GM18858 (cell line): ENCODE results near the gene CADM1.

Experiments used
- ATAC-seq: cut with Tn5 transposase; IDR thresholded peaks from one replicate; pipeline ENCODE4 v1.9.1; 2021; ENCODE audit not compliant: unreplicated experiment

The CADM1 gene

DNA sequence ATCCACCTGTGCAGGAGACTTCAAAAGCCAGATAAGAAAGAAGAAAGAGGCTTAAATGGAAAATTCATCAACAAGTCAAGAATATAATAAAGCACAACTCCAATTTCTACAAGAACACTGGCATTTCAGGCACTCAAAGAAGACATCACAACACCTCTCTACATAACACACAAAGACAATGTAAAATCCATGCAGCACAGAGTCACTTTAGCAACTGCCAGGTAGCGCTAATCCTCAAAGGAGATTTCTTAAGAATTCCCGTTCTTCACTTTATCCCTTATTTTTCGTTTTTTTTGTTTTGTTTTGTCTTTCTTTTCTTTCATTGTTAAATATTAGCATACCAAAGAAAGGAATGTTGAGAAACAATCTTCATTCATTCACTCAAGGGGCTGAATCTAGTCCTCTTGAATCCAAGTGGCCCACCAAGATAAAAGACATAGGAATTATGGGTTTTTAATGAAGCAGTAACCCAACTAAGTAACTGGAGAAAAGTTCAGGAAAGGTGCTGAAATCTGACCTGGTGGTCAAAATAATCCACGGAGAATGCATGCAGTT, 95.0 kb downstream of the CADM1 start:
- ATAC-seq, result no peak

DNA sequence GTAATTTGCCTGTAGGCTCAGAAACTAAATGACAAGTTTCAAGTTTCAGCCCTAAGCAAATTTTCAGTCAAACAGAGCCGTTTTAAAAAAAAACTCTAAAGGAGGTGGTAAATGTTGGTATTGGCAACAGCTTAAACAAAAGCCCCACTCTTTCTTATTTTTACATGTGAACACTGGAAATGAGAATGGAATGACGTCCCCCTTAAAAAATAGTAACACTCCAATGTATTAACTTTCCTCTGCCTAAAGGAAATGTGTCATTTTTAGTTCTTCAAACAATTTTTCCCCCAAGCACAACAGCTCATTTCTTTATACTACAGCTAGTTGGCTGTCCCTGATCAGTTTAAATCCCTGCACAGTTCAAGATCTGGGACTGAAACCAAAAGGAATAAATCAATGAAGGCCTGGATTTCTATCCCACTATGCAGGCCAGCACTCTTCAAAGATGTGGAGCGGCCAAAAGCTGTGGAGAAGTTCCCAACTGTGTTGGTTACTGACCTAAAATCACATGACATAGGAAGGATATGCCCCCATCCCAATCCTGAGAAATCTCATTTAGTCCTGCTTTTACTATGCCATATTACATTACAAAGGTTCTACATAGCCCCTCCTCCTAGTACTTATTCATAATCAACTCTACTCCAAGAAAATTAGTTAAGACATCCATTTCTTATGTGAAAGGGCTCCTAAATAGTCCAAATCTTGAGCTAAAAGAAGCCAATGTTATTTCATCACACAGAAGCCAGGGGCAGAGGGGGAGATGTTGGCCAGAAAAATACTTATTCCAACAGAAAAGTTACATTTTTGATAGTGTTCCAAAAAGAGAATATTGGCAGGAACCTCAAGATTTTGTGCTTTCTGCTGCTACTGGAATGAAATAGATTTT, 95.9 kb downstream of the CADM1 start:
- no peak for ATAC-seq

GRCh38 chr11:115407496-115407895, 96.7 kb downstream of the CADM1 start:
- ATAC-seq, result no peak

- no peak for ATAC-seq
Observed at GRCh38 chr11:115406404-115406803, 97.8 kb downstream of the CADM1 start.

DNA sequence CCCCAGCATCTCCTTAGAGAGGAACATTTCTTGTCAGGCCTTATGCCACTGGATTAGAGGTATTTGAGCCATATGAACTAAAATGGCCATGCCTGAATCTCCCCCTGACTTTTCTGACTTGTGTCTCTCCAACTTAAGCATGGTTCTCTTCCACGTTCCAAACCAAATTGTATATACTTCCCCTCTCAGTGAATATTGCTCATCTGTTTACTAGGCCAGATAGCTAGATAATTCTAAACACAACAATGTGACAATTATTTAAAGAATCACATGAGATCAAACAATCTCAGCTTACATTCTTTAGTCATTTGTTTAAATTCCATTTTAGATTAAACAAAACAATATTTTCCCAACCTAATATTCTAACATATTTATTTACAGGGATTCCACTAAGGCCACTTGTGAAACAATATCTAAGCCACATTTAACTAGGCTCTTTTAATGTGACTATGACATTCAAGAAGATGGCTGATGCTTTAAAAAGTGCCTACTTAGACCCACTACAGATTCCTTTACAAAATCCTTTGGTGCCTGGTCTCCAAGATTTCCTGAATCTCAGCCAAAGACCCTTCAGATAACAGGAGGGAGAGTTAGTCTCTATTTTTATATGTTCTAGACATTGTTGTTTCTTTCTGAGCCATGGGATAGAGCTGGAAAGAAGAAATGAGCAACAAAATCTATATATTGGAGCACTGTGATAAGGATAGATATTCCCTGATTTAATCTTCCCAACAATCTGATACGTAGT, 105.7 kb downstream of the CADM1 start:
- ATAC-seq, result no peak

DNA sequence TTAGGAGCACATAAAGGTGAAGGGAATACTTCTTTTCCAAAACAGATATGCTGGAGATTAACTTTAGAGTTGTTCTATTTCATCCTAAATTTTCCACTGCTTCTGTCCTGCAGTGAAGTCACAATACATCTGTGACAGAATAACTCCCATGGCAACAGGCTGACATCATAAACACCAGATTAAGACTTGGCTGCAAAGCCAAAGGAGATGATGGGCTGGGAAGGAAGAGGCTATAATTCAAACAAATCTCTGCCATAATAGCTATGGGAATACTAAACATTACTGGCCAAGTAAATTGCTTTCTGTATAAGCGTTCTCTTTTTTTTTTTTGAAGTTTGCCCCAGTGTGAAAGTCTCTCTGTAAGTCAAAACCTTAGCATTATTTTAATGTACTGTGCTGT, 107.7 kb downstream of the CADM1 start:
- no peak for ATAC-seq

- ATAC-seq, result no peak
Observed at GRCh38 chr11:115393950-115394349, 110.3 kb downstream of the CADM1 start.

- ATAC-seq, result no peak
Observed at GRCh38 chr11:115391598-115391997, 112.6 kb downstream of the CADM1 start.

- no peak for ATAC-seq
Observed at GRCh38 chr11:115391160-115391559, 113.1 kb downstream of the CADM1 start.

DNA sequence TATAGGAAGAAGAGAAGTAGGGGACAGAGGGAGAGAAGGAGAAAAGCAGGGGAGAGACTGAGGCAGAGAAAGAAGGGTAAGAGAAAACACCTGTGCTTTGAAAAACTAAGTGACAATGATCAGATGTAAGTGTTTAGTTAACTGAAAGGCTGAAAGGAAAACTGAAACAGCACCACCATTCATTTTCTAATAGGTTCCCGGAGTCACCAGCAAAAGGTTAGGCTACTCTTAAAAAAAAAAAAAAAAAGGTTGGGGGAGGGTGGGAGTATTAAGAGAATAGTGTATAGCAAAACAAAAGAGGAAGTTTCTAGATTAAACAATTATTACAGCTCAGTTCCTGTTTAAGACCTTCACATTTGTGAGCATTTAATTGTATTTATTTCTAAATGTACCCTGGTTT, 113.8 kb downstream of the CADM1 start:
- ATAC-seq, result no peak

DNA sequence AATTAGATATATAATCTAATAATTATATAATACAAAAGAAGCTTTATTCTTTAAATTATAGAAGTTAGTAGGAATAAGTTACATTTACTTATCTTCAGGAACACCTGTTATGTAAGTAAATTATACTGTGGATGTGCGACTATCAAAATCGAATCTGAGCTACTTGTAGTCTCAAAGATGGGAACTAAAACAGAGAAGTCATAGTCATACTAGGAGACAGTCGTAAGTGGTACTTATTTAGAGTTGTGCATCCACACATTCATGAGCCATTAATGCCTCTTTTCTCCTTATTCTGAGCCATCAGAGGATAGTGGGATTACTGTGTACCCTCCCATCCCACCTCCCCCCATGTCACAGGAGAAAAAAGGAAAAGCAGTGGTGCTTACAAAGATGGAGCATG, 114.4 kb downstream of the CADM1 start:
- no peak for ATAC-seq

DNA sequence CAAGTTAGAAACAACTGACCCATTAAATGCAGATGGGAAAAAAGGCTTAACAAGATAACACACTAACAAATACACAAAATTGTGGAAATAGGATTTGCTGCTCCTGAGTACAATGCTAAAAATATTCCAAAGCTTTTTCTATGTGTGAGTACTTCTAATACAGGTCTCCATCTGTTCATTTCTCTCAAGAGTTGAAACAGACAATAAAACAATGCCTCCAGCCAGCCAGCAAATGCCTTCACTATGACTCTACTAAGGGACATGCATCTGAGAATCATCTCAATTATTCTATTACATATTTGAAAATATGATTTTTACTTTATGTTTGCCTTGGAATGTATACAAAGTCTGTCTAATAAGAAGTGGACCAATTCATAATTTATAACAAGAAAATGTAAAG, 119.0 kb downstream of the CADM1 start:
- no peak for ATAC-seq

- no peak for ATAC-seq
Observed at GRCh38 chr11:115384236-115384635, 120.0 kb downstream of the CADM1 start.

DNA sequence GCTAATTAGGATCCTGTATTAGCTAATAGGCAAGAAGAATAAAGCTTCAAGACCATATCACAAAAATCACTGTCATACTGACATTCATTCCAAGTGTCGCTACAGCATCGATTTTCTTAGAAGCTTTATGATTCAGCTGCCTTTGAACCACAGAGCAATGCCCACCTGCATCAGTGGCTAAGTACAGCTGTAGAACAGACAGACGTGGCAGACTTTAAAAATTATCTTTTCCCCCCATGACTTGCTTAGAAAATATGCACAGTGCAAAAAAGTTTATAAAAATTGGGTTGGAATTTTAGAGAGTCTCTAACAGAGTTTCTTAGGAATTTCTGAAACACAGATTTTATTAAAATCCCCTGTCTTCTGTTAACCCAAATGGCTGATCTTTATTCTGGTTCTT, 120.8 kb downstream of the CADM1 start:
- no peak for ATAC-seq

- peak; percentile 62 for ATAC-seq
Observed at GRCh38 chr11:115379528-115379927, 124.7 kb downstream of the CADM1 start.

DNA sequence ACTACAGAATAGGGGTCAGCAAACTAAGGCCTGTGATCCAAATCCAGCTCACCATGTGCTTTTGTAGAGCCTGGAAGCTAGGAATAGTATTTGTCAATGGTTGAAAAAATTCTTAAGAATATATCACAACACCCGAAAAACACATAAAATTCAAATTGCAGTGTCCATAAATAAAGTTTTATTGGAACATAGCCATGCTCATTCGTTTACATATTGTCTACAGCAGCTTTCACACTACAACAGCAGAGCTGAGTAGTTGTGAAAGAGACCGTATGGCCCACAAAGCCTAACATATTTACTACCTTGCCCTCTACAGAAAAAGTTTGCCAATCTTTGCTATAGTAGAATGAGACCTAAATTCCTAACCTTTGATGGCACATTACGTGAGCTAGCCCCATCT, 125.7 kb downstream of the CADM1 start:
- ATAC-seq, result no peak

GRCh38 chr11:115377882-115378296, 126.3 kb downstream of the CADM1 start:
- ATAC-seq, result no peak

DNA sequence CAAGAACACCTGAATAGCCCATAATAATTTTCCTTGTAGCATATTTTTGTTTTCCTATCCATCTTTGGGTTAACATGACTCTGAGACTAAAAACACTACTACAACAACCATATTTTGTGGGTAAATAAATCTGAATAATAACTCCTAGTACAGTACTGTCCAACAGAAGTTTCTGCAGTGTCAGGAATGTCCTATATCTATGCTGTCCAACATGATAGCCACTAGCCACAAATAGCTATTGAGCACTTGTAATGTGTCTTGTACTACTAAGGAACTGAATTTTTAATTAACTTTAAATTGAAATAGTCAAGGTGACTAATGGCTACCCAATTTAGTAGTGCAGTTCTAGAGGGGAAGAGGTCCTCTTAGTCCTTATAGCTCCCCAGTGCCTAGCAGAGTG, 135.6 kb downstream of the CADM1 start:
- no peak for ATAC-seq

- no peak for ATAC-seq
Observed at GRCh38 chr11:115366826-115367225, 137.4 kb downstream of the CADM1 start.

GRCh38 chr11:115365907-115366306, 138.3 kb downstream of the CADM1 start:
- no peak for ATAC-seq

DNA sequence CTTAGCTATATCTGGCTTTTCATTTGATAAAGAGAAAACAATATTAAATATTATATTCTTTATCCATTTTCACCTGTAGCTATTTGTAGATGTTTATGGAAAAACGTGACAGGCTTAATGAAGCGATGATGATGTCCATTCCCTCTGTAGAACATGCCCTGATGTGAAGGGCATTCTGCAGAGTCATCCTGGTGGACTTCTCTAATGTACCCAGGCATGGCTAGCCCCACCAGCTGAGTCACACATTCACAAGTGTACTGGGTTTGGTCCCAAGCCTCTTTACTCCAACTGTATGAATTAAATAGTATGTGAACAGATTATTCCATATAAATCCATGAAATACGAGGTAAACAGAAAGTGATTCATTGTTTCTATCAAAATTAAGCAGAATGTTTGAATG, 139.3 kb downstream of the CADM1 start:
- no peak for ATAC-seq

DNA sequence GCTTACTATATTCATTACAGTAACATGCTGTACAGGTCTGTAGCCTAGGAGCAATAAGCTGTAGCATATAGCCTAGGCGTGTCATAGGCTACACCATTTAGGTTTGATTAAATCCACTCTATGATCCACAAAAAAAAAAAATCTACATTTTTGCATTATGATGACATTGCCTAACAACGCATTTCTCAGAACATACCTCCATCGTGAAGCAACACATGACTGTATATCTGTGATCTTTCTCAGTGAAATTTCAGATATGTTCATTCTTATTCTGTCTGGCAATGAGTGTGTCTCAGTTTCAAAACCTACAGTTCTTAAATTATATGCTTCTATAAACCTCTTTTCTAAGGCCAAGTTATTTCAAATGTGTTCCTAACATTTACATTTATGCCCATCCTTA, 140.3 kb downstream of the CADM1 start:
- no peak for ATAC-seq
